Measurements from ENCODE around the gene PLCG1.

DNA sequence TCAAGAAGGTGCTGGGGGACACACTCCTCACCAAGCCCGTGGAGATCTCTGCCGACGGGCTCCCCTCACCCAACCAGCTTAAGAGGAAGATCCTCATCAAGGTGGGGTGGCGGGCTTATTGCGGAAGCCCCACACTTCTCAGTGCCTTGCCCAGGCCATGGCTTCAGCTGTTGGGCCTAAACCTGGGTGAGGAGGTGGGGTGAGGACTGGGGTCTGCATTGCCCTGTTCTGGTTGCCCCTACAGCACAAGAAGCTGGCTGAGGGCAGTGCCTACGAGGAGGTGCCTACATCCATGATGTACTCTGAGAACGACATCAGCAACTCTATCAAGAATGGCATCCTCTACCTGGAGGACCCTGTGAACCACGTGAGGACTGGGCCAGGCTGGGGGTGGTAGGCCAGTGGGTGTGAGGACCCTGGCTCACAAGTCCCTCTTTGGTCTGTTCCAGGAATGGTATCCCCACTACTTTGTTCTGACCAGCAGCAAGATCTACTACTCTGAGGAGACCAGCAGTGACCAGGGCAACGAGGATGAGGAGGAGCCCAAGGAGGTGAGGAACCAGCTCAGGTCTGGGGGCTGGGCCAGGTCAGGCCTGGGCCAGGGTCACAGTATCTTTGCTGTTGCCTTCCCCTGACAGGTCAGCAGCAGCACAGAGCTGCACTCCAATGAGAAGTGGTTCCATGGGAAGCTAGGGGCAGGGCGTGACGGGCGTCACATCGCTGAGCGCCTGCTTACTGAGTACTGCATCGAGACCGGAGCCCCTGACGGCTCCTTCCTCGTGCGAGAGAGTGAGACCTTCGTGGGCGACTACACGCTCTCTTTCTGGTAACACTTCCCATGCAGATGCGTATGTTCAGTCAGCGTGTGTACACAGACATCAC is 27.9 kb downstream of the PLCG1 start:
- TF ChIP-seq CTCF (IDR thresholded peaks at IDR 0.05) (no peak), POLR2A (IDR thresholded peaks at IDR 0.05) (no peak)
